Neural progenitor cell (in vitro differentiated cells): ENCODE results near the gene XAF1. TPM values are rescaled to one million over a fixed set of nuclear protein-coding genes. Genes with fewer than 3 reads are reported as not detected.
"Not testable (repeated sequence)": the region's sequence is repeated elsewhere in the genome, so short reads cannot be mapped to it uniquely, and the experiment has no call there.

ENCODE experiments used
- DNase-seq: peaks from one replicate; pipeline ENCODE4 v3.0.0-alpha.2; 2016; ENCODE audit warnings: low spot score
- H2AFZ ChIP-seq: fragments of 200-600 bp; sonication (generic); replicated peaks from 2 replicates; pipeline ENCODE4 v1.6.1; 2016; ENCODE audit warnings: antibody characterized with exemption
- H3F3A ChIP-seq: fragments of 200-600 bp; sonication (generic); 2 replicates; pipeline ENCODE4 v1.6.1; 2016; ENCODE audit warnings: antibody characterized with exemption, low read depth
- H3K27ac ChIP-seq: fragments of 200-600 bp; sonication (generic); 2 replicates; pipeline ENCODE4 v1.5.1; 2016; ENCODE audit warnings: mild to moderate bottlenecking
- H3K27me3 ChIP-seq: fragments of 200-600 bp; sonication (generic); 2 replicates; pipeline ENCODE4 v1.6.1; 2016; ENCODE audit warnings: mild to moderate bottlenecking, moderate library complexity
- H3K36me3 ChIP-seq: fragments of 200-600 bp; sonication (generic); 2 replicates; pipeline ENCODE4 v1.5.1; 2016
- H3K4me1 ChIP-seq: fragments of 200-600 bp; sonication (generic); 2 replicates; pipeline ENCODE4 v1.6.1; 2016; ENCODE audit warnings: mixed run types
- H3K4me2 ChIP-seq: fragments of 200-600 bp; sonication (generic); 2 replicates; pipeline ENCODE4 v1.6.1; 2016
- H3K4me3 ChIP-seq: fragments of 200-600 bp; sonication (generic); 2 replicates; pipeline ENCODE4 v1.5.1; 2016
- H3K79me2 ChIP-seq: fragments of 200-600 bp; sonication (generic); 2 replicates; pipeline ENCODE4 v1.6.1; 2016; ENCODE audit warnings: low read depth
- H3K9ac ChIP-seq: fragments of 200-600 bp; sonication (generic); 2 replicates; pipeline ENCODE4 v1.6.1; 2016
- H3K9me3 ChIP-seq: fragments of 200-600 bp; sonication (generic); 2 replicates; pipeline ENCODE4 v1.5.1; 2016; ENCODE audit warnings: low read depth
- H4K20me1 ChIP-seq: fragments of 200-600 bp; sonication (generic); 2 replicates; pipeline ENCODE4 v1.6.1; 2016; ENCODE audit warnings: low read depth
- H3K27ac Mint-ChIP-seq: 3 replicates; pipeline ENCODE4 v1.8.0; 2021; ENCODE audit warnings: mixed read lengths
- H3K27me3 Mint-ChIP-seq: 2 replicates; pipeline ENCODE4 v1.8.0; 2022; ENCODE audit warnings: low read depth, mild to moderate bottlenecking, inconsistent platforms, moderate library complexity, mixed read lengths; ENCODE audit not compliant: insufficient read depth
- H3K36me3 Mint-ChIP-seq: 3 replicates; pipeline ENCODE4 v1.8.0; 2021; ENCODE audit warnings: mixed read lengths
- H3K4me1 Mint-ChIP-seq: 3 replicates; pipeline ENCODE4 v1.8.0; 2021; ENCODE audit warnings: mixed read lengths
- H3K4me3 Mint-ChIP-seq: 3 replicates; pipeline ENCODE4 v1.8.0; 2021; ENCODE audit warnings: mild to moderate bottlenecking, moderate library complexity, mixed read lengths
- H3K9me3 Mint-ChIP-seq: 3 replicates; pipeline ENCODE4 v1.8.0; 2020; ENCODE audit warnings: mixed read lengths
- CTCF ChIP-seq: fragments of 200-600 bp; sonication (generic); IDR thresholded peaks from 2 replicates; pipeline ENCODE4 v1.5.1; 2017; ENCODE audit warnings: antibody characterized with exemption, mild to moderate bottlenecking
- EZH2 ChIP-seq: fragments of 200-600 bp; sonication (generic); IDR thresholded peaks from 2 replicates; pipeline ENCODE4 v1.6.1; 2017; ENCODE audit warnings: antibody characterized with exemption, mild to moderate bottlenecking, moderate library complexity
- EZH2phosphoT487 ChIP-seq: fragments of 200-600 bp; sonication (generic); IDR thresholded peaks from 2 replicates; pipeline ENCODE4 v1.6.1; 2017; ENCODE audit warnings: antibody characterized with exemption
- total RNA-seq: library from RNA; depleted of rRNA; stranded (reverse); fragments of >200 nt; gene quantifications from 2 replicates; pipeline ENCODE4 v1.2.3, GENCODE V29; 2015; ENCODE audit warnings: low replicate concordance

Gene XAF1
- total RNA-seq, 1 donor from 2014 or later: not detected

- H3K4me3 ChIP-seq: no peak overlapping the region
- peaks cover 7% of the 10 kb centered on the region for H3K4me1 Mint-ChIP-seq
- H3K79me2 ChIP-seq: no peaks in the 10 kb centered on the region
- H3K27ac ChIP-seq: no peak overlapping the region
- no peak overlapping the region for H3K4me2 ChIP-seq
- H3K36me3 ChIP-seq: no peaks in the 10 kb centered on the region
- no peak overlapping the region for H2AFZ ChIP-seq
- no peaks in the 10 kb centered on the region for H3K9me3 Mint-ChIP-seq
- H3K27ac Mint-ChIP-seq: no peak overlapping the region
- peaks cover 10% of the 10 kb centered on the region for H3K27me3 Mint-ChIP-seq
- no peaks in the 10 kb centered on the region for H3K36me3 Mint-ChIP-seq
- H3K4me3 Mint-ChIP-seq: no peak overlapping the region
- H3K4me1 ChIP-seq: no peaks in the 10 kb centered on the region
- no peaks in the 10 kb centered on the region for H3F3A ChIP-seq
- no peaks in the 10 kb centered on the region for H4K20me1 ChIP-seq
- no peaks in the 10 kb centered on the region for H3K9me3 ChIP-seq
- DNase-seq: no peak
- H3K9ac ChIP-seq: no peak overlapping the region
- TF ChIP-seq EZH2 (no peak), CTCF (no peak), EZH2phosphoT487 (no peak)
- peaks cover 6% of the 10 kb centered on the region for H3K27me3 ChIP-seq
These were observed 5.9 kb downstream of the XAF1 start for GRCh38 chr17:6761779-6762178.

- Mint-ChIP-seq H3K36me3 (no peaks in the 10 kb centered on the region), H3K27me3 (peaks cover 3% of the 10 kb centered on the region)
- TF ChIP-seq EZH2 (no peak), EZH2phosphoT487 (no peak), CTCF (no peak)
These were observed 12.6 kb downstream of the XAF1 start for GRCh38 chr17:6768447-6768846.

GRCh38 chr17:6772016-6772415, 16.2 kb downstream of the XAF1 start:
- H3K4me3 ChIP-seq: no peak overlapping the region
- Mint-ChIP-seq H3K27me3 (peaks cover 21% of the 10 kb centered on the region), H3K27ac (no peak overlapping the region), H3K4me3 (no peak overlapping the region), H3K4me1 (peaks cover 3% of the 10 kb centered on the region), H3K36me3 (no peaks in the 10 kb centered on the region), H3K9me3 (peaks cover 29% of the 10 kb centered on the region)
- no peaks in the 10 kb centered on the region for H3K36me3 ChIP-seq
- H3K9ac ChIP-seq: no peak overlapping the region
- no peak overlapping the region for H3K4me2 ChIP-seq
- no peaks in the 10 kb centered on the region for H3K4me1 ChIP-seq
- no peak overlapping the region for H2AFZ ChIP-seq
- no peak for DNase-seq
- H3F3A ChIP-seq: no peaks in the 10 kb centered on the region
- no peaks in the 10 kb centered on the region for H4K20me1 ChIP-seq
- H3K9me3 ChIP-seq: peaks cover 8% of the 10 kb centered on the region
- H3K27me3 ChIP-seq: peaks cover 53% of the 10 kb centered on the region
- no peak overlapping the region for H3K27ac ChIP-seq
- no peaks in the 10 kb centered on the region for H3K79me2 ChIP-seq
- TF ChIP-seq CTCF (no peak), EZH2 (no peak), EZH2phosphoT487 (no peak)

More at GRCh38 chr17:6768447-6768846, 12.6 kb downstream of the XAF1 start:
- peaks cover 8% of the 10 kb centered on the region for H3K9me3 ChIP-seq
- no peak overlapping the region for H3K4me3 ChIP-seq
- H3F3A ChIP-seq: no peaks in the 10 kb centered on the region
- H3K4me1 ChIP-seq: no peaks in the 10 kb centered on the region
- Mint-ChIP-seq H3K27ac (no peak overlapping the region), H3K4me3 (no peak overlapping the region), H3K4me1 (no peaks in the 10 kb centered on the region), H3K9me3 (peaks cover 15% of the 10 kb centered on the region)
- H4K20me1 ChIP-seq: no peaks in the 10 kb centered on the region
- no peak for DNase-seq
- H3K27me3 ChIP-seq: peaks cover 24% of the 10 kb centered on the region
- H3K36me3 ChIP-seq: no peaks in the 10 kb centered on the region
- no peak overlapping the region for H3K27ac ChIP-seq
- H2AFZ ChIP-seq: no peak overlapping the region
- no peaks in the 10 kb centered on the region for H3K79me2 ChIP-seq
- no peak overlapping the region for H3K4me2 ChIP-seq
- no peak overlapping the region for H3K9ac ChIP-seq

GRCh38 chr17:6774906-6775305, 19.1 kb downstream of the XAF1 start:
- H3K36me3 Mint-ChIP-seq, H3K4me3 ChIP-seq, H3K9ac ChIP-seq, H3K36me3 ChIP-seq, H3K27ac Mint-ChIP-seq, H2AFZ ChIP-seq, H3K4me1 Mint-ChIP-seq, H3K4me2 ChIP-seq, DNase-seq, H3K9me3 ChIP-seq, H3F3A ChIP-seq, H3K27ac ChIP-seq, H4K20me1 ChIP-seq, H3K79me2 ChIP-seq, H3K4me1 ChIP-seq: not testable (repeated sequence)
- H3K27me3 Mint-ChIP-seq: peaks cover 32% of the 10 kb centered on the region
- peaks cover 81% of the 10 kb centered on the region for H3K27me3 ChIP-seq
- peak overlapping the region; percentile 46 for H3K4me3 Mint-ChIP-seq
- H3K9me3 Mint-ChIP-seq: peaks cover 18% of the 10 kb centered on the region
